H1 (cell line): Measurements from ENCODE around the gene PLEKHM1. TPM values are rescaled to one million over a fixed set of nuclear protein-coding genes. Genes with fewer than 3 reads are reported as not detected.

Experiments
- CTCF ChIA-PET: fragments of 300-600 bp; sonication (Branson Sonifier 250); formaldehyde crosslinking; loops from one replicate; lab custom pipeline; 2021; ENCODE audit not compliant: partially characterized antibody; lab: Charles Lee
- POLR2A ChIA-PET: fragments of 300-600 bp; sonication (Branson Sonifier 250); formaldehyde crosslinking; loops from one replicate; lab custom pipeline; 2021; ENCODE audit warnings: inconsistent platforms; ENCODE audit not compliant: partially characterized antibody; lab: Charles Lee
- DNase-seq, 2 experiments: peaks; one replicate each; pipeline versions ENCODE4 v3.0.0 to v3.0.0-alpha.2; 2010 to 2022; ENCODE audit warnings: low spot score in 2 of 2, low read depth in 1 of 2, mixed read lengths in 1 of 2
- FAIRE-seq: peaks from 2 replicates; lab custom pipeline; 2011; peaks lifted over from hg19 to GRCh38; lab: Jason Lieb, UNC
- H2AFZ ChIP-seq: 2 replicates; pipeline ENCODE4 v1.8.1; 2012; ENCODE audit warnings: low read length, inconsistent platforms
- H2AK5ac ChIP-seq: 2 replicates; pipeline ENCODE4 v1.6.1; 2013; ENCODE audit warnings: low read depth, low read length
- H2BK120ac ChIP-seq: replicated peaks from 2 replicates; pipeline ENCODE3; 2013; ENCODE audit warnings: low read depth, low read length, inconsistent platforms
- H2BK12ac ChIP-seq: 2 replicates; pipeline ENCODE4 v1.6.1; 2013; ENCODE audit warnings: low read depth, low read length
- H2BK15ac ChIP-seq: 2 replicates; pipeline ENCODE4 v1.6.1; 2013; ENCODE audit warnings: low read length
- H2BK20ac ChIP-seq: 2 replicates; pipeline ENCODE4 v1.6.1; 2013; ENCODE audit warnings: low read length
- H2BK5ac ChIP-seq: 2 replicates; pipeline ENCODE4 v1.6.1; 2013; ENCODE audit warnings: low read depth, low read length
- H3K14ac ChIP-seq: 2 replicates; pipeline ENCODE4 v1.6.1; 2013; ENCODE audit warnings: inconsistent platforms; ENCODE audit not compliant: insufficient read length
- H3K18ac ChIP-seq: 2 replicates; pipeline ENCODE4 v1.6.1; 2013; ENCODE audit warnings: low read length; ENCODE audit errors: extremely low read depth
- H3K23ac ChIP-seq: 2 replicates; pipeline ENCODE4 v1.6.1; 2013; ENCODE audit warnings: inconsistent platforms; ENCODE audit not compliant: insufficient read length
- H3K23me2 ChIP-seq: 2 replicates; pipeline ENCODE4 v1.6.1; 2013; ENCODE audit warnings: low read depth, low read length
- H3K27ac ChIP-seq: 2 replicates; pipeline ENCODE4 v1.6.1; 2011; ENCODE audit warnings: low read depth, low read length, inconsistent platforms
- H3K27me3 ChIP-seq, 4 experiments: replicated peaks in 1 of 4; 1 replicate in 1 of 4; 2 replicates in 3 of 4; pipeline versions ENCODE4 v1.6.1 to v1.8.1; 2011 to 2013; ENCODE audit warnings: low read length in 3 of 4, mild to moderate bottlenecking in 3 of 4, inconsistent platforms in 2 of 4, mixed read lengths in 2 of 4, moderate library complexity in 1 of 4; ENCODE audit not compliant: control insufficient read depth in 3 of 4, insufficient read depth in 3 of 4; ENCODE audit errors: extremely low read depth in 1 of 4
- H3K36me3 ChIP-seq, 4 experiments: 2 replicates each; pipeline versions ENCODE4 v1.6.1 to v1.8.1; 2011 to 2013; ENCODE audit warnings: mild to moderate bottlenecking in 4 of 4, low read length in 3 of 4, moderate library complexity in 2 of 4, control low read depth in 1 of 4, inconsistent platforms in 1 of 4; ENCODE audit not compliant: insufficient read depth in 4 of 4, control insufficient read depth in 2 of 4
- H3K4ac ChIP-seq: replicated peaks from 2 replicates; pipeline ENCODE3; 2013; ENCODE audit warnings: low read length, low read depth, mixed read lengths, inconsistent platforms; ENCODE audit not compliant: insufficient read length
- H3K4me1 ChIP-seq, 4 experiments: replicated peaks in 1 of 4; 1 replicate in 1 of 4; 2 replicates in 3 of 4; pipeline versions ENCODE4 v1.6.1 to v1.8.1; 2011 to 2013; ENCODE audit warnings: low read length in 3 of 4, inconsistent platforms in 2 of 4, mixed read lengths in 1 of 4; ENCODE audit not compliant: insufficient read depth in 4 of 4, control insufficient read depth in 3 of 4
- H3K4me2 ChIP-seq, 2 experiments: 2 replicates each; pipeline versions ENCODE4 v1.6.1 to v1.8.1; 2011 to 2013; ENCODE audit warnings: low read depth in 2 of 2, low read length in 2 of 2, control low read depth in 1 of 2, inconsistent platforms in 1 of 2, mild to moderate bottlenecking in 1 of 2; ENCODE audit not compliant: insufficient read depth in 1 of 2
- H3K4me3 ChIP-seq, 4 experiments: fragments of 200-600, 300-600 bp in 1 of 4; sonication (generic), shearing (Covaris generic), sonication (Bioruptor Twin) in 1 of 4; 2 replicates each; pipeline versions ENCODE4 v1.5.1 to v1.8.1; 2011 to 2016; ENCODE audit warnings: low read length in 4 of 4, low read depth in 3 of 4, control low read depth in 2 of 4, inconsistent platforms in 2 of 4, mild to moderate bottlenecking in 2 of 4, mixed read lengths in 1 of 4, moderate library complexity in 1 of 4; ENCODE audit not compliant: insufficient read depth in 2 of 4; ENCODE audit errors: extremely low read depth in 1 of 4
- H3K56ac ChIP-seq: replicated peaks from 2 replicates; pipeline ENCODE3; 2013; ENCODE audit warnings: low read depth, mild to moderate bottlenecking, mixed read lengths, low read length, inconsistent platforms; ENCODE audit not compliant: insufficient read length
- H3K79me1 ChIP-seq: 2 replicates; pipeline ENCODE4 v1.6.1; 2013; ENCODE audit warnings: low read depth, low read length, control low read depth
- H3K79me2 ChIP-seq, 2 experiments: 2 replicates each; pipeline versions ENCODE4 v1.6.1 to v1.8.1; 2012 to 2013; ENCODE audit warnings: low read length in 2 of 2, mild to moderate bottlenecking in 2 of 2, inconsistent platforms in 1 of 2; ENCODE audit not compliant: insufficient read depth in 2 of 2, control insufficient read depth in 1 of 2
- H3K9ac ChIP-seq, 4 experiments: replicated peaks in 1 of 4; 1 replicate in 1 of 4; 2 replicates in 3 of 4; pipeline versions ENCODE4 v1.6.1 to v1.8.1; 2011 to 2013; ENCODE audit warnings: low read depth in 3 of 4, low read length in 3 of 4, control low read depth in 2 of 4, mild to moderate bottlenecking in 2 of 4, moderate library complexity in 2 of 4, inconsistent platforms in 1 of 4; ENCODE audit errors: extremely low read depth in 1 of 4
- H3K9me3 ChIP-seq, 2 experiments: 2 replicates each; pipeline versions ENCODE4 v1.6.1 to v1.8.1; 2012 to 2013; ENCODE audit warnings: mild to moderate bottlenecking in 2 of 2, moderate library complexity in 2 of 2, control low read depth in 1 of 2, inconsistent platforms in 1 of 2, low read depth in 1 of 2, low read length in 1 of 2, mixed read lengths in 1 of 2; ENCODE audit not compliant: insufficient read depth in 2 of 2
- H4K20me1 ChIP-seq, 2 experiments: replicated peaks in 1 of 2; 2 replicates each; pipeline versions ENCODE3 to v1.8.1; 2011 to 2013; ENCODE audit warnings: inconsistent platforms in 2 of 2, low read length in 2 of 2, mild to moderate bottlenecking in 1 of 2; ENCODE audit not compliant: insufficient read depth in 2 of 2, control insufficient read depth in 1 of 2
- H4K5ac ChIP-seq: 2 replicates; pipeline ENCODE4 v1.6.1; 2013; ENCODE audit warnings: low read length, low read depth, mixed read lengths, inconsistent platforms; ENCODE audit not compliant: insufficient read length
- H4K8ac ChIP-seq: 2 replicates; pipeline ENCODE4 v1.8.0; 2013; ENCODE audit warnings: mild to moderate bottlenecking, moderate library complexity, low read length, inconsistent platforms; ENCODE audit not compliant: insufficient read depth; ENCODE audit errors: extremely low read depth
- H4K91ac ChIP-seq: replicated peaks from 2 replicates; pipeline ENCODE3; 2013; ENCODE audit warnings: low read length, mixed read lengths, inconsistent platforms; ENCODE audit not compliant: insufficient read length
- ASH2L ChIP-seq: fragments of 200-600, 300-600 bp; sonication (generic); IDR thresholded peaks from one replicate; pipeline ENCODE4 v1.7.1; 2017; ENCODE audit warnings: low read length
- CHD1 ChIP-seq: IDR thresholded peaks from 2 replicates; pipeline ENCODE4 v1.6.1; 2012; ENCODE audit warnings: low read depth, low read length, improper control_type of control experiment
- POU5F1 ChIP-seq: IDR thresholded peaks from 2 replicates; pipeline ENCODE4 v1.6.1; 2011; ENCODE audit warnings: low read depth, mild to moderate bottlenecking, low read length, moderate library complexity
- RBBP5 ChIP-seq: IDR thresholded peaks from 2 replicates; pipeline ENCODE4 v1.7.1; 2012; ENCODE audit warnings: low read depth, mild to moderate bottlenecking, inconsistent platforms, low read length, moderate library complexity, borderline replicate concordance
- SIRT6 ChIP-seq: IDR thresholded peaks from one replicate; pipeline ENCODE4 v1.7.1; 2012; ENCODE audit warnings: low read length, inconsistent platforms
- SP1 ChIP-seq: IDR thresholded peaks from 2 replicates; pipeline ENCODE4 v1.6.1; 2011; ENCODE audit warnings: low read depth, low read length
- TBP ChIP-seq: IDR thresholded peaks from 2 replicates; pipeline ENCODE4 v1.6.1; 2011; ENCODE audit warnings: low read depth, low read length, improper control_type of control experiment
- TEAD4 ChIP-seq: IDR thresholded peaks from 2 replicates; pipeline ENCODE4 v1.6.1; 2012; ENCODE audit warnings: low read depth, low read length, inconsistent platforms, mixed read lengths
- WGBS, 2 experiments: shearing (Covaris generic) in 1 of 2; methylation state at CpG; one replicate each; pipeline versions ENCODE4 v1.1.6 to v1.1.7; 2013 to 2015; ENCODE audit warnings: low lambda C conversion rate in 2 of 2, mixed read lengths in 2 of 2, inconsistent platforms in 1 of 2, low coverage in 1 of 2, missing lambda C conversion rate in 1 of 2; ENCODE audit not compliant: insufficient replicate concordance in 2 of 2, insufficient coverage in 1 of 2, insufficient read length in 1 of 2; ENCODE audit errors: extremely low coverage in 1 of 2, missing lambda C conversion rate in 1 of 2; 5-methylcytosine and 5-hydroxymethylcytosine counted together
- polyA plus RNA-seq, 7 experiments: library from polyadenylated mRNA; depleted of rRNA in 3 of 7; stranded (reverse) in 5 of 7; unstranded in 2 of 7; fragments of >200 nt in 5 of 7; fragments of 200-250 nt in 2 of 7; gene quantifications; 1 replicate in 5 of 7; 2 replicates in 1 of 7; 4 replicates in 1 of 7; pipeline versions ENCODE4 v1.2.1 to v1.2.3, GENCODE V29; 2011 to 2013; ENCODE audit warnings: missing spikeins in 2 of 7, mixed read lengths in 2 of 7
- total RNA-seq: library from RNA; stranded (reverse); fragmentation: NEBNext Ultra II Directional; extraction: Animal tissue kit (Norgen Biotek cat#: 25700); gene quantifications from 2 replicates; pipeline ENCODE4 v1.2.1, GENCODE V29; 2021
- TF ChIP-seq, protein P1 (sequence below), 3 experiments: IDR thresholded peaks; 1 replicate in 2 of 3; 2 replicates in 1 of 3; pipeline versions ENCODE4 v1.5.1 to v1.6.1; 2011; ENCODE audit warnings: low read length in 3 of 3, mild to moderate bottlenecking in 3 of 3, inconsistent platforms in 2 of 3, low read depth in 1 of 3, moderate library complexity in 1 of 3; ENCODE audit not compliant: insufficient read depth in 1 of 3; ENCODE audit errors: control extremely low read depth in 1 of 3

Gene PLEKHM1
- total and polyA plus RNA-seq, 2 of the 8 experiments (the other 6 are each of a cell fraction or from before 2014, with no cell fraction given): 7.6 to 17.9 TPM

GRCh38 chr17:45394913-45395568 is 95.5 kb downstream of the PLEKHM1 start:
- H3K56ac ChIP-seq: no peak overlapping the region
- peak overlapping the region; percentile 86; the same call in 1 of the 2 replicates for H2AFZ ChIP-seq
- no peaks in the 10 kb centered on the region for H3K79me2 ChIP-seq
- H4K8ac ChIP-seq: peak overlapping the region; percentile 98
- no peaks in the 10 kb centered on the region for H3K79me1 ChIP-seq
- H2BK20ac ChIP-seq: 0 out of 2 replicates have a peak overlapping the region, but pooled peaks have one; percentile 8
- WGBS, 2 experiments: 24% methylated on average over 25 of the region's 30 CpGs; no CpG with 5 or more reads in 1 of the 2 experiments
- peaks cover 0 to 4% of the 10 kb centered on the region in 2 experiments; a peak in 1 of 4 replicates for H3K9me3 ChIP-seq
- H2BK120ac ChIP-seq: peak overlapping the region; percentile 66
- DNase-seq (peak; percentile 72 to 88), FAIRE-seq (peak; percentile 82)
- ChIA-PET CTCF (interaction anchor here (0.7 to 21.9 kb wide), 21 partner anchors 9 to 260 kb away, joined by 3 to 579 read pairs (median 6); partner anchors contain the start of genes ACBD4, ARHGAP27 and SPATA32), POLR2A (interaction anchor here (1.0 to 4.7 kb wide), 7 partner anchors 23 to 246 kb away, joined by 3 to 25 read pairs (median 3); partner anchors contain the start of genes HEXIM1 and MAP3K14)
- H3K27ac ChIP-seq: no peak overlapping the region
- peak overlapping the region; percentile 92; the same call in 1 of the 2 replicates for H2BK15ac ChIP-seq
- H2AK5ac ChIP-seq: 0 out of 2 replicates have a peak overlapping the region, but pooled peaks have one; percentile 30
- no peak overlapping the region; a peak in 1 of 7 replicates for H3K9ac ChIP-seq
- H3K4me3 ChIP-seq: no peak overlapping the region; a peak in 1 of 8 replicates
- H4K91ac ChIP-seq: peak overlapping the region; percentile 82
- no peak overlapping the region for H3K23ac ChIP-seq
- H2BK12ac ChIP-seq: peak overlapping the region; percentile 97; the same call in 1 of the 2 replicates
- no peaks in the 10 kb centered on the region for H4K20me1 ChIP-seq
- H3K27me3 ChIP-seq: peaks cover 0 to 2% (median 0%) of the 10 kb centered on the region in 4 experiments; a peak in 2 of 7 replicates
- H2BK5ac ChIP-seq: peak overlapping the region; percentile 23; the same call in 1 of the 2 replicates
- peaks cover 0 to 7% (median 0%) of the 10 kb centered on the region in 4 experiments; a peak in 1 of 8 replicates for H3K36me3 ChIP-seq
- no peak overlapping the region for H3K14ac ChIP-seq
- H3K4me2 ChIP-seq: peak overlapping the region in 1 of 2 experiments; percentile 53; a peak in 2 of 4 replicates
- peak overlapping the region; percentile 90 for H4K5ac ChIP-seq
- H3K4ac ChIP-seq: peak overlapping the region; percentile 83
- peak overlapping the region; percentile 92; the same call in 1 of the 2 replicates for H3K18ac ChIP-seq
- no peaks in the 10 kb centered on the region; the same call in 1 of the 2 replicates for H3K23me2 ChIP-seq
- H3K4me1 ChIP-seq: peaks cover 0 to 4% (median 3%) of the 10 kb centered on the region in 4 experiments; a peak in 4 of 7 replicates
- TF ChIP-seq, protein P1, sequence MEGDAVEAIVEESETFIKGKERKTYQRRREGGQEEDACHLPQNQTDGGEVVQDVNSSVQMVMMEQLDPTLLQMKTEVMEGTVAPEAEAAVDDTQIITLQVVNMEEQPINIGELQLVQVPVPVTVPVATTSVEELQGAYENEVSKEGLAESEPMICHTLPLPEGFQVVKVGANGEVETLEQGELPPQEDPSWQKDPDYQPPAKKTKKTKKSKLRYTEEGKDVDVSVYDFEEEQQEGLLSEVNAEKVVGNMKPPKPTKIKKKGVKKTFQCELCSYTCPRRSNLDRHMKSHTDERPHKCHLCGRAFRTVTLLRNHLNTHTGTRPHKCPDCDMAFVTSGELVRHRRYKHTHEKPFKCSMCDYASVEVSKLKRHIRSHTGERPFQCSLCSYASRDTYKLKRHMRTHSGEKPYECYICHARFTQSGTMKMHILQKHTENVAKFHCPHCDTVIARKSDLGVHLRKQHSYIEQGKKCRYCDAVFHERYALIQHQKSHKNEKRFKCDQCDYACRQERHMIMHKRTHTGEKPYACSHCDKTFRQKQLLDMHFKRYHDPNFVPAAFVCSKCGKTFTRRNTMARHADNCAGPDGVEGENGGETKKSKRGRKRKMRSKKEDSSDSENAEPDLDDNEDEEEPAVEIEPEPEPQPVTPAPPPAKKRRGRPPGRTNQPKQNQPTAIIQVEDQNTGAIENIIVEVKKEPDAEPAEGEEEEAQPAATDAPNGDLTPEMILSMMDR (IDR thresholded peaks at IDR 0.05; ENCODE audit: control extremely low read depth in 1 of 3, insufficient read depth in 1 of 3, low read depth in 1 of 3, low read length in 3 of 3): peak; percentile 82 to 87 (median 87)
- TF ChIP-seq CHD1 (no peak), ASH2L (peak; percentile 58), TEAD4 (peak; percentile 57; the same call in 1 of the 2 replicates), RBBP5 (peak; percentile 79; the same call in 1 of the 2 replicates), POU5F1 (no peak), SP1 (no peak), TBP (peak; percentile 84; the same call in 1 of the 2 replicates), SIRT6 (no peak)
